ENCODE data around the gene ZNF879. TPM values are rescaled to one million over a fixed set of nuclear protein-coding genes. Genes with fewer than 3 reads are reported as not detected.
A peak's percentile ranks its signal among the peaks of the same experiment; 100 is the strongest.

Gene ZNF879
- total RNA-seq, 2 experiments from 2014 or later, result 2.4 TPM

- H3K36me3 Mint-ChIP-seq, result peaks cover 3% of the 10 kb centered on the region
- DNase-seq, result no peak
- H3K4me1 Mint-ChIP-seq (ENCODE audit: low read depth), result no peaks in the 10 kb centered on the region
- ChIA-PET CTCF (no interaction called here), POLR2A (no interaction called here)
- no peak overlapping the region for H3K4me3 Mint-ChIP-seq
- peaks cover 4% of the 10 kb centered on the region for H3K9me3 Mint-ChIP-seq
- no peak overlapping the region for H3K27ac Mint-ChIP-seq
- intact Hi-C loops (cut with micrococcal nuclease), result no loop called here
- H3K27me3 Mint-ChIP-seq, result peaks cover 9% of the 10 kb centered on the region
These were observed 30.6 kb downstream of the ZNF879 start for GRCh38 chr5:179054036-179054785.

GRCh38 chr5:179054876-179055275 is 31.3 kb downstream of the ZNF879 start:
- Mint-ChIP-seq H3K4me1 (ENCODE audit: low read depth) (peaks cover 6% of the 10 kb centered on the region), H3K4me3 (no peak overlapping the region), H3K9me3 (peaks cover 4% of the 10 kb centered on the region), H3K27ac (no peak overlapping the region), H3K27me3 (peaks cover 9% of the 10 kb centered on the region), H3K36me3 (peaks cover 7% of the 10 kb centered on the region)
- CTCF ChIA-PET, result no interaction called here
- POLR2A ChIA-PET, result no interaction called here
- DNase-seq, result no peak
- intact Hi-C loops (cut with micrococcal nuclease), result no loop called here

- ChIA-PET POLR2A (no interaction called here), CTCF (no interaction called here)
- Mint-ChIP-seq H3K36me3 (peaks cover 10% of the 10 kb centered on the region), H3K4me1 (ENCODE audit: low read depth) (peaks cover 9% of the 10 kb centered on the region), H3K4me3 (no peak overlapping the region), H3K27me3 (peaks cover 9% of the 10 kb centered on the region), H3K9me3 (peaks cover 4% of the 10 kb centered on the region), H3K27ac (no peak overlapping the region)
- no peak for DNase-seq
- intact Hi-C loops (cut with micrococcal nuclease), result no loop called here
These were observed 31.8 kb downstream of the ZNF879 start for GRCh38 chr5:179055436-179055835.

GRCh38 chr5:179055841-179056240 is 32.2 kb downstream of the ZNF879 start:
- Mint-ChIP-seq H3K4me1 (ENCODE audit: low read depth) (peaks cover 12% of the 10 kb centered on the region), H3K27ac (no peak overlapping the region), H3K4me3 (no peak overlapping the region), H3K36me3 (peaks cover 12% of the 10 kb centered on the region), H3K9me3 (peaks cover 4% of the 10 kb centered on the region), H3K27me3 (peaks cover 9% of the 10 kb centered on the region)
- intact Hi-C loops (cut with micrococcal nuclease), result no loop called here
- no peak for DNase-seq
- POLR2A ChIA-PET, result no interaction called here
- CTCF ChIA-PET, result no interaction called here

- H3K4me1 Mint-ChIP-seq (ENCODE audit: low read depth), result peaks cover 30% of the 10 kb centered on the region
- peak within 1 kb of the TSS; percentile 82 for H3K4me3 Mint-ChIP-seq
- peaks cover 55% of the 10 kb centered on the region for H3K36me3 Mint-ChIP-seq
- POLR2A ChIA-PET, result interaction anchor here (0.6 to 1.6 kb wide), 3 partner anchors 82 to 1621 kb away, joined by 3 to 7 read pairs (median 4); partner anchors contain the start of gene ZNF354B
- peak; percentile 91 for DNase-seq
- H3K27ac Mint-ChIP-seq, result peak within 1 kb of the TSS; percentile 88
- intact Hi-C loops (cut with micrococcal nuclease), result loop anchor here (1.0 to 2.0 kb wide), 4 partner anchors 37 to 330 kb away; partner anchors contain the start of genes ZNF354A, ZNF354B and ZNF879
- H3K27me3 Mint-ChIP-seq, result peaks cover 6% of the 10 kb centered on the region
- H3K9me3 Mint-ChIP-seq, result peaks cover 26% of the 10 kb centered on the region
- CTCF ChIA-PET, result interaction anchor here (0.7 to 1.7 kb wide), 5 partner anchors 82 to 330 kb away, joined by 3 to 8 read pairs (median 4); partner anchors contain the start of gene ZNF354A
These were observed 36.8 kb downstream of the ZNF879 start, which contains the start of gene ZNF354C for GRCh38 chr5:179060116-179061008. Gene ZNF354C (plus strand): TSS chr5:179060373. CDS start chr5:179062069, 1,696 bp downstream.

GRCh38 chr5:179061025-179061424 is 37.4 kb downstream of the ZNF879 start:
- H3K36me3 Mint-ChIP-seq, result peaks cover 60% of the 10 kb centered on the region

GRCh38 chr5:179065703-179066102 is 42.1 kb downstream of the ZNF879 start:
- Mint-ChIP-seq H3K9me3 (peaks cover 68% of the 10 kb centered on the region), H3K27ac (no peak overlapping the region), H3K4me1 (ENCODE audit: low read depth) (peaks cover 19% of the 10 kb centered on the region), H3K27me3 (no peaks in the 10 kb centered on the region), H3K36me3 (peaks cover 93% of the 10 kb centered on the region), H3K4me3 (no peak overlapping the region)
- no peak for DNase-seq
- intact Hi-C loops (cut with micrococcal nuclease), result no loop called here
- POLR2A ChIA-PET, result no interaction called here
- CTCF ChIA-PET, result no interaction called here

More at GRCh38 chr5:179061025-179061424, 37.4 kb downstream of the ZNF879 start:
- H3K4me1 Mint-ChIP-seq (ENCODE audit: low read depth), result peaks cover 30% of the 10 kb centered on the region
- no peak overlapping the region for H3K27ac Mint-ChIP-seq
- ChIA-PET POLR2A (interaction anchor here (1.6 kb wide), 1 partner anchor 201 kb away, joined by 7 read pairs; the partner anchor contains the start of gene ZNF354B), CTCF (interaction anchor here (1.1 to 1.7 kb wide), 4 partner anchors 81 to 330 kb away, joined by 3 to 8 read pairs (median 4); partner anchors contain the start of genes ZNF354A and ZNF354B)
- no peak for DNase-seq
- peaks cover 6% of the 10 kb centered on the region for H3K27me3 Mint-ChIP-seq
- H3K4me3 Mint-ChIP-seq, result peak overlapping the region; percentile 82
- peaks cover 32% of the 10 kb centered on the region for H3K9me3 Mint-ChIP-seq
- intact Hi-C loops (cut with micrococcal nuclease), result loop anchor here (2.0 kb wide), 1 partner anchor 82 kb away; no protein-coding TSS in a partner anchor

GRCh38 chr5:179079165-179079987 is 55.8 kb downstream of the ZNF879 start:
- H3K36me3 Mint-ChIP-seq, result peaks cover 76% of the 10 kb centered on the region
- no peaks in the 10 kb centered on the region for H3K27me3 Mint-ChIP-seq
- POLR2A ChIA-PET, result no interaction called here
- peaks cover 86% of the 10 kb centered on the region for H3K9me3 Mint-ChIP-seq
- no peaks in the 10 kb centered on the region for H3K4me1 Mint-ChIP-seq (ENCODE audit: low read depth)
- DNase-seq, result no peak
- intact Hi-C loops (cut with micrococcal nuclease), result no loop called here
- H3K4me3 Mint-ChIP-seq, result no peak overlapping the region
- CTCF ChIA-PET, result no interaction called here
- no peak overlapping the region for H3K27ac Mint-ChIP-seq

GRCh38 chr5:179080724-179081123 is 57.1 kb downstream of the ZNF879 start:
- Mint-ChIP-seq H3K9me3 (peaks cover 92% of the 10 kb centered on the region), H3K4me1 (ENCODE audit: low read depth) (no peaks in the 10 kb centered on the region), H3K27ac (no peak overlapping the region), H3K36me3 (peaks cover 66% of the 10 kb centered on the region), H3K27me3 (no peaks in the 10 kb centered on the region), H3K4me3 (no peak overlapping the region)
- intact Hi-C loops (cut with micrococcal nuclease), result no loop called here
- no peak for DNase-seq
- ChIA-PET CTCF (no interaction called here), POLR2A (no interaction called here)
